GM06990 (cell line): ENCODE data around the gene CD109.
"Not testable (repeated sequence)": the region's sequence is repeated elsewhere in the genome, so short reads cannot be mapped to it uniquely, and the experiment has no call there.

Source experiments
- DNase-seq: peaks from one replicate; pipeline ENCODE4 v3.0.0-alpha.2; 2011; ENCODE audit not compliant: insufficient read length; ENCODE audit errors: extremely low read depth
- H3K27me3 ChIP-seq: replicated peaks from 2 replicates; pipeline ENCODE4 v1.6.0; 2011; ENCODE audit warnings: low read length; ENCODE audit not compliant: control insufficient read depth, insufficient read depth
- H3K36me3 ChIP-seq: 2 replicates; pipeline ENCODE4 v1.5.1; 2011; ENCODE audit warnings: low read length; ENCODE audit not compliant: control insufficient read depth, insufficient read depth
- H3K4me3 ChIP-seq: replicated peaks from 2 replicates; pipeline ENCODE4 v1.5.1; 2011; ENCODE audit warnings: low read depth, mild to moderate bottlenecking, control low read depth, low read length
- TF ChIP-seq, protein P1 (sequence below): IDR thresholded peaks from 2 replicates; pipeline ENCODE4 v1.5.1; 2011; ENCODE audit warnings: low read length, control low read depth, mild to moderate bottlenecking, inconsistent platforms; ENCODE audit not compliant: insufficient read depth, poor library complexity, severe bottlenecking

CD109 gene

DNA sequence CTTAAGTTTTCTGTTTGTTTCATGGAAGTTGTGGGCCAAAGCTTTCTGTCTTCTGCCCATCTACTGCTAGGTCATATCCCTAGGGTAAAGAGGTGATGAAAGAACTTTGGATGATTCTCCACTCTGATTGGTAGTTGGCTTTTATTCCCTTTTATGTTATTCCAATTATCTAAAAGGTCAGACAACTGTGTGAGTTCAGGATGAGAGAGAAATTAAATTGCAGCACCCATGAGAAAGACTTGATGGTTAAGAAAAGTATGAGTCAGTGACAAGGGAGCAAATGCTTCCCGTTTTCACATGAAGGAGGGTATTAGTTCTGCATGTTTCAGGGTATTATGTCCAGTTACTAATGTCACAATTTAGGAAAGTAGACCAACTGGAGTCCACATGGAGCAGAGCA, 136.3 kb downstream of the CD109 start:
- Histone ChIP-seq H3K27me3 (no peaks in the 10 kb centered on the region), H3K4me3 (no peak overlapping the region), H3K36me3 (no peaks in the 10 kb centered on the region)
- TF ChIP-seq, protein P1, sequence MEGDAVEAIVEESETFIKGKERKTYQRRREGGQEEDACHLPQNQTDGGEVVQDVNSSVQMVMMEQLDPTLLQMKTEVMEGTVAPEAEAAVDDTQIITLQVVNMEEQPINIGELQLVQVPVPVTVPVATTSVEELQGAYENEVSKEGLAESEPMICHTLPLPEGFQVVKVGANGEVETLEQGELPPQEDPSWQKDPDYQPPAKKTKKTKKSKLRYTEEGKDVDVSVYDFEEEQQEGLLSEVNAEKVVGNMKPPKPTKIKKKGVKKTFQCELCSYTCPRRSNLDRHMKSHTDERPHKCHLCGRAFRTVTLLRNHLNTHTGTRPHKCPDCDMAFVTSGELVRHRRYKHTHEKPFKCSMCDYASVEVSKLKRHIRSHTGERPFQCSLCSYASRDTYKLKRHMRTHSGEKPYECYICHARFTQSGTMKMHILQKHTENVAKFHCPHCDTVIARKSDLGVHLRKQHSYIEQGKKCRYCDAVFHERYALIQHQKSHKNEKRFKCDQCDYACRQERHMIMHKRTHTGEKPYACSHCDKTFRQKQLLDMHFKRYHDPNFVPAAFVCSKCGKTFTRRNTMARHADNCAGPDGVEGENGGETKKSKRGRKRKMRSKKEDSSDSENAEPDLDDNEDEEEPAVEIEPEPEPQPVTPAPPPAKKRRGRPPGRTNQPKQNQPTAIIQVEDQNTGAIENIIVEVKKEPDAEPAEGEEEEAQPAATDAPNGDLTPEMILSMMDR = no peak
- DNase-seq = no peak

DNA sequence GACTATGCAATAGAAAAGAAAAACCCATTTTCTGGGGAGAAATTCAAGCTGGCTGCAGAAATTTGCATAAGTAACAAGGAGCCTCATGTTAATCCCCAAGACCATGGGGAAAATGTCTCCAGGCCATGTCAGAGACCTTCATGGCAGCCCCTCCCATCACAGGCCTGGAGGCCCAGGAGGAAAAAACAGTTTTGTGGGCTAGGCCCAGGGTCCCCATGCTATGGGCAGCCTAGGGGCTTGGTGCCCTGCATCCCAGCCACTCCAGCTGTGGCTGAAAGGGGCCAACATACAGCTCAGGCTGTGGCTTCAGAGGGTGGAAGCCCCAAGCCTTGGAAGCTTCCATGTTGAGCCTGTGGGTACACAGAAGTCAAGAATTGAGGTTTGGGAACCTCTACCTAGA, 148.7 kb downstream of the CD109 start:
- not testable (repeated sequence) for H3K27me3 ChIP-seq, H3K36me3 ChIP-seq, H3K4me3 ChIP-seq, DNase-seq

DNA sequence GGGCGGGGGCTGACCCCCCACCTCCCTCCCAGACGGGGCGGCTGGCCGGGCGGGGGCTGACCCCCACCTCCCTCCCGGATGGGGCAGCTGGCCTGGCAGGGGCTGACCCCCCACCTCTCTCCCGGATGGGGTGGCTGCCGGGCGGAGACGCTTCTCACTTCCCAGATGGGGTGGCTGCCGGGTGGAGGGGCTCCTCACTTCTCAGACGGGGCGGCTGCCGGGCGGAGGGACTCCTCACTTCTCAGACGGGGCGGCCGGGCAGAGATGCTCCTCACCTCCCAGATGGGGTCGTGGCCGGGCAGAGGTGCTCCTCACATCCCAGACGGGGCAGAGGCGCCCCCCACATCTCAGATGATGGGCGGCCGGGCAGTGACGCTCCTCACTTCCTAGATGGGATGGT, 155.0 kb downstream of the CD109 start:
- H3K36me3 ChIP-seq, DNase-seq, H3K27me3 ChIP-seq, H3K4me3 ChIP-seq: not testable (repeated sequence)

DNA sequence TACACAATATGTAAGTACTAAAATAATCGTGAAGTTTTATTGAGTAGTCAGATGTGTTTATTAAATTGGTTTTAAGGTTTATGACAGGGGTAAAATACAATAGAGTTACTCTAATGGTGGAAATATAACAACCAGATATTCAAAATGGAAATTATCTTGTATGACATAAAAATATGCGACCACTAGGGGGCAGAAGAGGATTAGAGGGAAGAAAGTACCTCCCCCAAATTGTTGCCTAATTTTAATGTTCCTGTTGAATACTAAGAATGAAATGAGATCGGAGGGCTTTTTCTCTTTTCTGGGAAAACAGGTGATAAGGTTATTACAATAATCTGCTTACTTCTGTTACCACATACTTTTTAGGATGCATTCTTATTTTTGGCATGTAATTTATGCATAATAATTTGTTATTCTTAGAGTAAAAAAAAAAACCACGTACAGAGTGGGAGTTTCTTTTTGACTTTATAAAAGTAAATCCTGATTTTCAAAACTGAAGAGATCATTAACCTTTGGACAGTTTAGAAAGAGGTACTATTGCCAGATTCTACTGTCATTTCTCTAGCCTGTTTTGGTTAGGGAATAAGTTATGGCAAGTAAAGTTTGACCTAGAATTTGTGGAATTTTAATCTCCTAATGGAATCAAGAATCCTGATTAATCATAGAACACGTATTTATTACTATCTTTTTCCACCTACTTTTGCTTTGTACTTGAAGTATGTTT, 159.2 kb downstream of the CD109 start:
- Histone ChIP-seq H3K27me3 (no peaks in the 10 kb centered on the region), H3K4me3 (no peak overlapping the region), H3K36me3 (no peaks in the 10 kb centered on the region)
- TF ChIP-seq, protein P1 = peak; percentile 61
- DNase-seq = no peak

DNA sequence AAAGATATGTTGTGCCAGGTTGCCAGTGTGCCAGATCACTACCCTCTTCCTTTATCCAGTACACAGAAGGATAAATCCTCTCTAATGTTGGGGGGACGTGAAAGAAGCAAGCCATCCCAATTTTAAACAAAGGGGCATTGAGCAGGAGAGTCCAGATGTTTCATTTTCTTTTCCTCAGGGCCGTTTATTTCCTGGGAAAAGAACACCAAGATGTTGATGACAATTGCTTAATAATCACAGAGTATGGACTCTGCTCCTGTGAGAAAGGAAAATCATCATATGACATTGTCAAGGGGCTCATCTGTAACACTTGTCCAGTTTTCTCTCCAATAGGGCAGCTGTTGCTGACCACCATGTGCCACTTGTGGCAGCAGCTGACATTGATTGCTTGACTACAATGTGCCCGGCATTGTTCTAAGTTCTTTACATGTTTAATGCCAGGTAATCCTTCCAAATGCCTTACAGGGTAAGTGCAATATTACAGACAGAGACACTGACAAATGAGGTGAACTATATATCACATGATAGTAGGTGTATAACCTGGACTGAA, 161.4 kb downstream of the CD109 start:
- no peaks in the 10 kb centered on the region for H3K36me3 ChIP-seq
- no peak overlapping the region for H3K4me3 ChIP-seq
- H3K27me3 ChIP-seq = no peaks in the 10 kb centered on the region
- DNase-seq = no peak
- TF ChIP-seq, protein P1 = no peak

DNA sequence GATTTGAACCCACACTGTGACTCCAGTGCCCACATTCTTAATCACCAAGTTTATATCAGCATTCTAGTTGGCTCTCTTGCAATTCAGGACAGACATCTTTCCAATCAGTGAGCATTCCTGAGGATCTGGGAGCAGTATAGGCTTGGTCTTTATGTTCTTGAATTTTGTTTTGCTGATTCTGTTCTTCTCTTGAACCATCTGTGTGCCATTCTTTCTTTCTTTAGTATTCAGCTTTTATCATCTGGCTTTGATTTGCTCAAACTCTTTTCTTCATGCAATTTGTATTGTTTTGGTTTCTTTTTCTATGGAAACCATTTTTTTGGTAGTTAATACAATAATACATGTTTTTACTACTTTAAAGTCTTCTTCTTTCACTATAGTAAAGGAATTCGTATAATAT, 162.4 kb downstream of the CD109 start:
- Histone ChIP-seq H3K4me3 (no peak overlapping the region), H3K27me3 (no peaks in the 10 kb centered on the region), H3K36me3 (no peaks in the 10 kb centered on the region)
- no peak for DNase-seq
- TF ChIP-seq, protein P1 = no peak

DNA sequence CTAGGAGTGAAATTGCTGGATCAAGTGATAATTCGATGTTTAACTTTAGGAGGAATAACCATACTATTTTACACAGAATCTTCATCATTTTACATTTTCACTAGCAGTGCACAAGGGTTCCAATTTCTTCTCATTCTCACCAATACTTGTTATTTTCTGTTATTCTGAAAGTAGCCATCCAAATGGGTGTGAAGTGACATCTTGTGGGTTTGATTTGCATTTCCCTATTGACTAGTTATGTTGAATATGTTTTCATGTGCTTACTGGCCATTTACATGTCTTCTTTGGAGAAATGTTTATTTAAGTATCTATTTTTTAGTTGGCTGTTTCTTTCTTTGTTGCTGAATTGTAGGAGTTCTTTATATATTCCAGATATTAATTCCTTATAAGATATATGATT, 164.3 kb downstream of the CD109 start:
- H3K36me3 ChIP-seq = no peaks in the 10 kb centered on the region
- H3K27me3 ChIP-seq = no peaks in the 10 kb centered on the region

More for the DNA sequence above, 164.3 kb downstream of the CD109 start:
- DNase-seq = no peak
- H3K4me3 ChIP-seq = no peak overlapping the region
- TF ChIP-seq, protein P1 = no peak
